Keratinocyte (primary cell): ENCODE results near the gene ASRGL1.

Experiments used
- CTCF ChIP-seq, 3 experiments: IDR thresholded peaks in 1 of 3; conservative IDR thresholded peaks in 1 of 3; optimal IDR thresholded peaks in 1 of 3; 2 replicates in 2 of 3; 3 replicates in 1 of 3; pipeline versions ENCODE3 to v1.5.1; 2011; ENCODE audit warnings: low read length in 3 of 3, mild to moderate bottlenecking in 3 of 3, moderate library complexity in 2 of 3, control low read depth in 1 of 3, inconsistent platforms in 1 of 3; ENCODE audit not compliant: insufficient read depth in 2 of 3; ENCODE audit errors: extremely low read depth in 1 of 3
- EZH2 ChIP-seq: IDR thresholded peaks from one replicate; pipeline ENCODE4 v1.6.1; 2012; ENCODE audit warnings: inconsistent platforms, mild to moderate bottlenecking, low read length, moderate library complexity

- TF ChIP-seq CTCF (optimal IDR thresholded peaks at IDR 0.05 in 1 of 3, IDR thresholded peaks at IDR 0.05 in 1 of 3, conservative IDR thresholded peaks at IDR 0.05 in 1 of 3; ENCODE audit: extremely low read depth in 1 of 3, insufficient read depth in 2 of 3, low read length in 3 of 3), result no peak
- no peak for TF ChIP-seq EZH2
Measured at GRCh38 chr11:62411524-62411923, 74.3 kb downstream of the ASRGL1 start.
